HepG2 (cell line): ENCODE results near the gene LSM2. TPM values are rescaled to one million over a fixed set of nuclear protein-coding genes. Genes with fewer than 3 reads are reported as not detected.

Experiments used
- CENPT ChIP-seq: sonication (generic); formaldehyde crosslinking; IDR thresholded peaks from 2 replicates; pipeline ENCODE4 v1.8.0; 2022; ENCODE audit warnings: low read depth, mild to moderate bottlenecking, moderate library complexity, missing genetic modification reagents
- DNMT3B ChIP-seq: conservative IDR thresholded peaks from 2 replicates; pipeline ENCODE4 v1.6.1; 2016; ENCODE audit warnings: missing biosample characterization, control low read depth
- ELF4 ChIP-seq: sonication (generic); formaldehyde crosslinking; IDR thresholded peaks from 2 replicates; pipeline ENCODE4 v1.5.0; 2020; ENCODE audit warnings: missing genetic modification reagents, mild to moderate bottlenecking, moderate library complexity, borderline replicate concordance
- FIP1L1 ChIP-seq: fragments of 200-400 bp; formaldehyde crosslinking; IDR thresholded peaks from 2 replicates; pipeline ENCODE4 v1.6.1; 2018; ENCODE audit warnings: low read depth, mild to moderate bottlenecking, low read length, moderate library complexity, borderline replicate concordance; ENCODE audit not compliant: insufficient read depth
- HNRNPK ChIP-seq: fragments of 200-400 bp; formaldehyde crosslinking; IDR thresholded peaks from 2 replicates; pipeline ENCODE4 v1.6.1; 2018; ENCODE audit warnings: low read length, low read depth, moderate library complexity, mild to moderate bottlenecking; ENCODE audit not compliant: poor library complexity, severe bottlenecking
- HOXA7 ChIP-seq: sonication (generic); formaldehyde crosslinking; IDR thresholded peaks from 2 replicates; pipeline ENCODE4 v1.8.1; 2022; ENCODE audit warnings: mild to moderate bottlenecking, missing genetic modification reagents, moderate library complexity
- KLF9 ChIP-seq: IDR thresholded peaks from 2 replicates; pipeline ENCODE4 v1.6.1; 2016; ENCODE audit warnings: low read depth
- MLLT10 ChIP-seq: sonication (generic); formaldehyde crosslinking; IDR thresholded peaks from 2 replicates; pipeline ENCODE4 v1.4.0; 2020; ENCODE audit warnings: missing genetic modification reagents
- NFE2 ChIP-seq: sonication (generic); formaldehyde crosslinking; IDR thresholded peaks from 2 replicates; pipeline ENCODE4 v1.4.0; 2020; ENCODE audit warnings: missing genetic modification reagents
- PAWR ChIP-seq: sonication (generic); formaldehyde crosslinking; IDR thresholded peaks from 2 replicates; pipeline ENCODE4 v1.4.0; 2020; ENCODE audit warnings: missing genetic modification reagents, mild to moderate bottlenecking, borderline replicate concordance
- REXO4 ChIP-seq: sonication (generic); formaldehyde crosslinking; IDR thresholded peaks from 2 replicates; pipeline ENCODE4 v1.8.0; 2022; ENCODE audit warnings: missing genetic modification reagents, mild to moderate bottlenecking, borderline replicate concordance
- RFX1 ChIP-seq: fragments of 450-650 bp; IDR thresholded peaks from 2 replicates; pipeline ENCODE4 v1.6.1; 2017
- TAF1 ChIP-seq: sonication (generic); formaldehyde crosslinking; IDR thresholded peaks from 2 replicates; pipeline ENCODE4 v1.4.0; 2020; ENCODE audit warnings: missing genetic modification reagents
- TBX2 ChIP-seq: sonication (generic); formaldehyde crosslinking; IDR thresholded peaks from 2 replicates; pipeline ENCODE4 v1.5.0; 2020; ENCODE audit warnings: missing genetic modification reagents, mild to moderate bottlenecking, borderline replicate concordance
- ZFP1 ChIP-seq: IDR thresholded peaks from 2 replicates; pipeline ENCODE4 v1.6.1; 2016
- ZFP37 ChIP-seq: sonication (generic); formaldehyde crosslinking; IDR thresholded peaks from 2 replicates; pipeline ENCODE4 v1.4.0; 2020; ENCODE audit warnings: missing genetic modification reagents, borderline replicate concordance
- ZNF20 ChIP-seq: sonication (generic); formaldehyde crosslinking; IDR thresholded peaks from 2 replicates; pipeline ENCODE4 v1.4.0; 2020; ENCODE audit warnings: mild to moderate bottlenecking, moderate library complexity, missing genetic modification reagents
- ZNF230 ChIP-seq: sonication (generic); formaldehyde crosslinking; IDR thresholded peaks from 2 replicates; pipeline ENCODE4 v1.4.0; 2020; ENCODE audit warnings: mild to moderate bottlenecking, missing genetic modification reagents
- ZNF253 ChIP-seq: sonication (generic); formaldehyde crosslinking; IDR thresholded peaks from 2 replicates; pipeline ENCODE4 v1.8.0; 2022; ENCODE audit warnings: mild to moderate bottlenecking, missing genetic modification reagents, borderline replicate concordance
- ZNF30 ChIP-seq: sonication (generic); formaldehyde crosslinking; IDR thresholded peaks from 2 replicates; pipeline ENCODE4 v1.5.0; 2020; ENCODE audit warnings: mild to moderate bottlenecking, missing genetic modification reagents
- ZNF678 ChIP-seq: sonication (generic); formaldehyde crosslinking; IDR thresholded peaks from 2 replicates; pipeline ENCODE4 v1.4.0; 2020; ENCODE audit warnings: mild to moderate bottlenecking, missing genetic modification reagents
- ZNF691 ChIP-seq: sonication (generic); formaldehyde crosslinking; IDR thresholded peaks from 2 replicates; pipeline ENCODE4 v1.4.0; 2020; ENCODE audit warnings: missing genetic modification reagents, low read depth, mild to moderate bottlenecking, borderline replicate concordance
- polyA plus RNA-seq, 8 experiments: library from polyadenylated mRNA; depleted of rRNA in 3 of 8; stranded (reverse) in 7 of 8; unstranded in 1 of 8; fragments of >200 nt; fragmentation: Illumina TruSeq in 4 of 8; extraction: Trizol in 4 of 8; gene quantifications; 2 replicates each; pipeline versions ENCODE4 v1.2.1 to v1.2.3, GENCODE V29; 2011 to 2016; ENCODE audit warnings: low read depth in 4 of 8, missing spikeins in 1 of 8, mixed read lengths in 1 of 8; ENCODE audit not compliant: insufficient read depth in 1 of 8
- total RNA-seq, 5 experiments: library from RNA; depleted of rRNA; stranded (reverse); fragments of >200 nt; fragmentation: Illumina TruSeq; extraction: Trizol; gene quantifications; 2 replicates each; pipeline ENCODE4 v1.2.3, GENCODE V29; 2016; ENCODE audit warnings: low read depth in 1 of 5
- TF ChIP-seq, protein P1 (sequence below): sonication (generic); formaldehyde crosslinking; IDR thresholded peaks from 2 replicates; pipeline ENCODE4 v1.5.1; 2020; ENCODE audit warnings: mild to moderate bottlenecking, missing genetic modification reagents, borderline replicate concordance
- TF ChIP-seq, protein P2 (sequence below): fragments of 450-650 bp; IDR thresholded peaks from 2 replicates; pipeline ENCODE4 v1.6.1; 2017; ENCODE audit warnings: mild to moderate bottlenecking

LSM2 gene
- total and polyA plus RNA-seq, 2 of the 13 experiments (the other 11 are each of a cell fraction or from before 2014, with no cell fraction given) = 69.4 to 90.5 TPM

DNA sequence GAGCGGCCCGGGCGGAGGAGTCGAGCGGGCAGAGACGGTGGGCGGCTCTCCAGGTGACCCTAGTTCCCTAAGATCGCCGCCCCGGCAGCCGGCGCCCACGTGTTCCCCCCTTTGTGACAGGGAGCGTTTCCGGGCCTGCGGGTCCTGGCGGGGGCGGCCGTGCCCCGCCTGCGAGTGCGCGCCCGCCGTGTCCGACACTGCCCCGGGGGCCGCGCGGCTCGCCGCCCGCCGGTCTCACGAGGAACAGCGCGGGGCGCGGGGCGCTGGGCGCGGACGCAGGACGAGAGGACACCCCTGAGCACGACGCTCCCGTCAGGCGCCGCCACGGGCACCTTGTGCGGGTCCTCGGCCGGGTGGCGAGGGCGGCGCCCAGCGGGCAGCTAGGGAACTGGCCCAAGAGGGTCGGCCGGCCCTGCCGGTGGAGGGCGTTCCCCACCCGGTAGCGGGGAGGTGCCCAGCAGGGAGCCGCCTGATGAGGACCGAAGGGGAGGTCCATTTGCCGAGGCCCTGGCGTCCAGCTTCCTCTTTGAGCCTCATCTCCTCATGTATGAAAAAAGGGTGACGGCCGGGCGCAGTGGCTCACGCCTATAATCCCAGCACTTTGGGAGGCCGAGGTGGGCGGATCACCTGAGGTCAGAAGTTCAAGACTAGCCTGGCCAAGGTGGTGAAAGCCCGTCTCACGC lies 11.0 kb downstream of the LSM2 start, which contains the start of gene VARS1 (continued):
- TF ChIP-seq NFE2 (no peak), ZNF20 (CRISPR knock-in tag) (no peak), HOXA7 (no peak), FIP1L1 (no peak), ZNF253 (CRISPR knock-in tag) (no peak), REXO4 (CRISPR knock-in tag) (no peak), ZNF230 (CRISPR knock-in tag) (0 out of 2 replicates have a peak, but pooled peaks have one; percentile 32), MLLT10 (no peak), ZFP37 (CRISPR knock-in tag) (no peak; the same call in none of the 2 replicates), PAWR (CRISPR knock-in tag) (no peak; the same call in 1 of the 2 replicates), ZNF691 (CRISPR knock-in tag) (peak; percentile 46; the same call in 1 of the 2 replicates), ZNF30 (no peak), HNRNPK (peak; percentile 68), RFX1 (no peak), DNMT3B (CRISPR knock-in tag) (peak; percentile 49; the same call in 1 of the 2 replicates), TAF1 (CRISPR knock-in tag) (peak; percentile 78), ZNF678 (CRISPR knock-in tag) (peak; percentile 76; the same call in 1 of the 2 replicates), ZFP1 (CRISPR knock-in tag) (no peak), CENPT (CRISPR knock-in tag) (peak; percentile 89; the same call in 1 of the 2 replicates), ELF4 (CRISPR knock-in tag) (peak; percentile 82; the same call in 1 of the 2 replicates), TBX2 (CRISPR knock-in tag) (peak; percentile 80), KLF9 (CRISPR knock-in tag) (peak; percentile 40; the same call in 1 of the 2 replicates)
- TF ChIP-seq, protein P1, sequence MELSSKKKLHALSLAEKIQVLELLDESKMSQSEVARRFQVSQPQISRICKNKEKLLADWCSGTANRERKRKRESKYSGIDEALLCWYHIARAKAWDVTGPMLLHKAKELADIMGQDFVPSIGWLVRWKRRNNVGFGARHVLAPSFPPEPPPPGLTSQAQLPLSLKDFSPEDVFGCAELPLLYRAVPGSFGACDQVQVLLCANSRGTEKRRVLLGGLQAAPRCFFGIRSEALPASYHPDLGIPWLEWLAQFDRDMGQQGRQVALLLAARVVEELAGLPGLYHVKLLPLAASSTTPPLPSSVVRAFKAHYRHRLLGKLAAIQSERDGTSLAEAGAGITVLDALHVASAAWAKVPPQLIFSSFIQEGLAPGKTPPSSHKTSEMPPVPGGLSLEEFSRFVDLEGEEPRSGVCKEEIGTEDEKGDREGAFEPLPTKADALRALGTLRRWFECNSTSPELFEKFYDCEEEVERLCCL (CRISPR knock-in tag) = no peak
- TF ChIP-seq, protein P2, sequence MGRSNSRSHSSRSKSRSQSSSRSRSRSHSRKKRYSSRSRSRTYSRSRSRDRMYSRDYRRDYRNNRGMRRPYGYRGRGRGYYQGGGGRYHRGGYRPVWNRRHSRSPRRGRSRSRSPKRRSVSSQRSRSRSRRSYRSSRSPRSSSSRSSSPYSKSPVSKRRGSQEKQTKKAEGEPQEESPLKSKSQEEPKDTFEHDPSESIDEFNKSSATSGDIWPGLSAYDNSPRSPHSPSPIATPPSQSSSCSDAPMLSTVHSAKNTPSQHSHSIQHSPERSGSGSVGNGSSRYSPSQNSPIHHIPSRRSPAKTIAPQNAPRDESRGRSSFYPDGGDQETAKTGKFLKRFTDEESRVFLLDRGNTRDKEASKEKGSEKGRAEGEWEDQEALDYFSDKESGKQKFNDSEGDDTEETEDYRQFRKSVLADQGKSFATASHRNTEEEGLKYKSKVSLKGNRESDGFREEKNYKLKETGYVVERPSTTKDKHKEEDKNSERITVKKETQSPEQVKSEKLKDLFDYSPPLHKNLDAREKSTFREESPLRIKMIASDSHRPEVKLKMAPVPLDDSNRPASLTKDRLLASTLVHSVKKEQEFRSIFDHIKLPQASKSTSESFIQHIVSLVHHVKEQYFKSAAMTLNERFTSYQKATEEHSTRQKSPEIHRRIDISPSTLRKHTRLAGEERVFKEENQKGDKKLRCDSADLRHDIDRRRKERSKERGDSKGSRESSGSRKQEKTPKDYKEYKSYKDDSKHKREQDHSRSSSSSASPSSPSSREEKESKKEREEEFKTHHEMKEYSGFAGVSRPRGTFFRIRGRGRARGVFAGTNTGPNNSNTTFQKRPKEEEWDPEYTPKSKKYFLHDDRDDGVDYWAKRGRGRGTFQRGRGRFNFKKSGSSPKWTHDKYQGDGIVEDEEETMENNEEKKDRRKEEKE = no peak
